EH (cell line): ENCODE data around the gene ARAP3.

Experiments used
- DNase-seq: peaks from one replicate; pipeline ENCODE4 v3.0.0-alpha.2; 2015; ENCODE audit warnings: low read depth

ARAP3 gene

DNA sequence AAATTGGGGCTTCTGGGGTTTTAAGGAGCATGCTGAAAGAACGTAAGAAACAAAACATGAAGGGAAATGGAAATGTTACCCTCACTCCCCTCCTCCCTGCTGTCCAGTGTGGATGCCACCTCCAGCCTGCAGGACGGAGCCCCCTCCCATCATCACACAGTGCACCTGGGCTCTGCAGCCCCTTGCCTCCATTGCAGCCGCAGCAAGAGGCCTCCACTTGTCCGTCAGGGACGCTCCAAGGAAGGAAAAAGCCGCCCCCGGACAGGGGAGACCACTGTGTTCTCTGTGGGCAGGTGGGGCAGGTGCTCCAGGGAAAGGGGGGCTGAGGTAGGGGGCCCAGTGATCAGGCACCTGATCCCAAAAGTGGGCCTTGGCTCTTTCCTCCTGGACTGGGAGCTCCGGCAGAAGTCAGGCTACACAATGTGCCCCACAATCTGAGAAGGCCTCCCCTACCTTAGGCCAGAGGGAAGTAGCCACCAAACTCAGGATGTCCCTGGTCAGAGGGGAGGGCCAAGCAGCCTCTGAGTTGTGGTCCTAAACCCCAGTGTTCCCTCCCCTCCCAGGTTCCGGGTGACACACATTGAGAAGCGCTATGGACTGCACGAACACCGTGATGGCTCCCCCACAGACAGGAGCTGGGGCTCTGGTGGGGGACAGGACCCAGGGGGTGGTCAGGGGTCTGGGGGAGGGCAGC is 42.5 kb downstream of the ARAP3 start:
- no peak for DNase-seq

DNA sequence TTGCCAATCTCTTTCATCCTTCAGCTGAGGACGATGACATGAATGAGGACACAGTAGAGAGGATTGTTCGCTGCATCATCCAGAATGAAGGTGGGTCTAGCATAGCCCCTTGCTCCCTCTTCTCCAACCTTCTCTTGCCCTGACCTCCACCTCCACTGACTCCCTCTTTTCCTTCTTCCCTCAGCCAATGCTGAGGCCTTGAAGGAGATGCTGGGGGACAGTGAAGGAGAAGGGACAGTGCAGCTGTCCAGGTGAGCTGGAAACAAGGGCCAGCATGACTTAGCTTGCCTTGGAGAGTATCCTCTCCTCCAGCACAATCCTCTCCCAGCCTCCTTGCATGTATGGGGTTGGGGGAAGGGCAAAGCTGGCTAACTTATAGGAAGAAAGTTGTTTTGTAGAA is 43.3 kb downstream of the ARAP3 start:
- no peak for DNase-seq

DNA sequence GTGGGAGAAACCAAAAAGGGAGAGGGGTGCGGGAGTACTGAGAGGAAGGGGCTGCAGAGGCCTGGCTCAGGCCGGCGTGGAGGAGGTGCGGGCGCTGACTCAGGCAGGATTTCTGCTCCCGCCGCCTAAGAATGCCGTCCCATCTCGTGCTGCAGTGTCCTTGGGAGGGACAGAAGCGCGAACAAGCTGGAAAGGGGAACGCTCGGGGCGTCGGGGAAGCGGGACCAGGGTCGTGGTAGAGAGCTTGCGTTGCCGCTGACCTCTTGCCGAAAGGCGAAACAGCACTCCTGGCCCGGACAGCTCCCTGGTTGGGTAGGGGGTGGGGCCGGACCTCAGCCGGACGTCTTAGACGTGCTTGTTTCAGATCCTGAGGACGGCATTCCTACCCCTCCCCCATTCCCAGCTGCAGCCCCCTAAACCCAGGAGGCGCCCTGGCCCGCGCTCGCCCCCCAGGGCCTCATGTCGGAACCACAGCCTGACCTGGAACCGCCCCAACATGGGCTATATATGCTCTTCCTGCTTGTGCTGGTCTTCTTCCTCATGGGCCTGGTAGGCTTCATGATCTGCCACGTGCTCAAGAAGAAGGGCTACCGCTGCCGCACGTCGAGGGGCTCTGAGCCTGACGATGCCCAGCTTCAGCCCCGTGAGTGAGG is 44.1 kb downstream of the ARAP3 start:
- peak; percentile 64 for DNase-seq

DNA sequence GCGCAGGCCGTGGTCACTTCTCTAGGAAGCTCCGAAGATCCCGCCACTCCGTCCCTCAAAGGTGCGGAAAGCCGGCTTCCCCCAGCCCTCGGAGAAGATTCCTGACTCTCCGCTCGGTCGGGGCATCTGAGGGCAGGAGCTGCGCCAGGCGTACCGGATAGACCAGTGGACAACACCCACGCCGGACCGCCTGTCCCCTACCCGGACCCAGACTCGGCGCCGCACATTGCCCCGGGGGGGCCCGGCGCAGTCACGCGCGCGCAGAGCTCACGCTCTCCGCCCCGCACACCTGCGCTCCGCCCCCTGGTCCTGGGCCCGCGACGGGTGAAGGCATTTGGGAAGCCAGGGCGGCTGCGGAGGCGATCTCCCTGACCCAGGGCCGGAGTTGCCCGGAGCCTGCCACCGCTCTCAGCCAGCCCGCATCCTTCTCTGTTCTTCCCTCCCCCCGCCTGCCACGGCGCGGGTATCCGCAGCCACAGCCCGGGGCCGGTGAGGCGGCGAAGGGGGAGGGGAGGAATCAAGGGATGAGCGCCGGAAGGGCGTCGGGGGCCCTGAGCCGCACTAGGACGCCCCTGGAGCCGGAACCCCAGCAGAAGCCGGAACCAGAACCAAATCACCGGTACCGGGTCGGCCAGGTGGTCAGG is 44.8 kb downstream of the ARAP3 start:
- DNase-seq = no peak

DNA sequence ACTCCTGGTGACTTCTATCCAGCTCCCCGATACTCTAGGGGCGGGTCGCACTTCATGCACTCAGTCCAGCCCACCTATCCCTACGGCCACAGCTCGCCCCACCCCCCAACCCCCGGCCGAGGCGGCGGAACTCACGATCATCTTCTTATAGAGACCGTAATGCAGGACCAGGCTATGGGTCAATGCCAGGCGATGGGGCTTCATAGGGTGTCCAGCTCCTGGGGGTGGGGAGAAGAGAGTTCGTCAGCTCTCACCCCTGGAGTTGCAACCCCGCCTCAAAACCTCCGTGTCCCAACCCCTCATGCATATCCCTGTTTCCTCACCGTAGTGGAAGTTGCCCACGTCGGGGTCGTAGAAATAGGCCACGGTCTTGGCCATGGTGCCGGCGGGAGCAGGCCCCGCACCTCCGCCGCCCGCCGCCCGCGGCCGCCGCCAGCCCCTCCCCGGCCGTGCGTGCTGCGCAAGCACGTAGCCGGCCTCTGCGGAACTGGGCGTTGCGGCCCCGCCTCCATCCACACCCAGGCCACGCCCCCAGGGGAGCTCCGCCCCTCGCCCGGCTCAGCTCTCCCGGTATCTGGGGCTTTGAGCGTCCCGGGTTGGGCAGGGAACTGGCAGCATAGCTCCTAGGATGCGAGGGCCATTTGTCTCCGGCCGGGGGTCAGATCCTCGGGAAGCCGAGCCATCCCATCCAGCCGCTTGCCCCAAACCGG is 45.5 kb downstream of the ARAP3 start, which contains the start of the genes HDAC3 and RELL2:
Gene HDAC3, minus strand, starts transcription at position 437 of the 710 bp plus-strand sequence. Its CDS starts 59 bp downstream, at position 378.
Gene RELL2, plus strand, starts transcription at position 585 of the 710 bp plus-strand sequence. CDS start 1,229 bp downstream, outside the sequence.
- peak; percentile 90 for DNase-seq

DNA sequence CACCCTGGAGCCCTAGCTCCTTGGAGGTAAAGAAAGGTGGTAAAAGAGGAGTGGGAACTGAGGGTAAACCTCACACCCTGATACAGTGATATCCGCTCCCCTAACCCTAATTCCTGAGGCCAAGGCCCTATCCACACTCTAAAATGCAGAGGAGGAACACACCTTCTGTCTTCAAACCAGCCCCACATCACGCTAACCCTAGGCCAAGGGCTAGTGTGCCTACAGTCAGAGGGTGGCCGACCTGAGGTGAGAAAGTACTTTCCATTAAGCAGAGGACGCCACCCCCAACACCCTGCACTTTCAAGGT is 46.0 kb downstream of the ARAP3 start:
- DNase-seq = no peak

DNA sequence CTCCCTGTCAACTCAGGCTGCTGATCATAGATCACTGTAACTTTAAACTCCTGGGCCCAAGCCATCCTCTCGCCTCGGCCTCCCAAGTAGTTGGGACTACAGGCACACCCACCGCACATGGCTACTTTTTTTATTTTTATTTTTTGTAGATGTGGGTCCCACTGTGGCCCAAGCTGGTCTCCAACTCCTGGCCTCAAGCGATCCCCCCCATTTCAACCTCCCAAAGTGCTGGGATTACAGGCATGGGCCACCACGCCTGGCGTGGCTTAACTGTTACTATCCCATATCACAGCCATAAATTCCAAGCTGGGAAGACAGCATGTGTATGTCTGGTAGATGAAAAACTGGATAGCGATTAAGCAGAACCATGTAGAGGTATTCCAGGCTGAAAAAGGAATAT is 46.4 kb downstream of the ARAP3 start:
- DNase-seq = no peak

DNA sequence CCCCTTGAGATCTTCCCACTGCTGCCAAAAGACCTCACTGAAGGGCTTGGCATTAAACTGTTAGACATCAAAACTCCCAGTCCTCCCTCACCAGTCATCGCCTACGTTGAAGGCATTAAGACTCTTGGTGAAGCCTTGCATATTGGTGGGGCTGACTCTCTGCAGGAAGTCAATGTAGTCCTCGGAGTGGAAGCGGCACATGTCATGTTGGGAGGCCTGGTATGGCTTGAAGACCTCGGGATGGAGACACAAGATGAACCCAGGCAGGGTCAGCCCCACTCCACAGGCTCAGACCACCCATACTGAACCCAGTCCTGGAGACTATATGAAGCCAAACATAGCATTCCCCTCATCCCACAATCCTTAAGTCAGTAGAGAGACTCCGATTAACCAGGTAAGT is 47.3 kb downstream of the ARAP3 start:
- no peak for DNase-seq

DNA sequence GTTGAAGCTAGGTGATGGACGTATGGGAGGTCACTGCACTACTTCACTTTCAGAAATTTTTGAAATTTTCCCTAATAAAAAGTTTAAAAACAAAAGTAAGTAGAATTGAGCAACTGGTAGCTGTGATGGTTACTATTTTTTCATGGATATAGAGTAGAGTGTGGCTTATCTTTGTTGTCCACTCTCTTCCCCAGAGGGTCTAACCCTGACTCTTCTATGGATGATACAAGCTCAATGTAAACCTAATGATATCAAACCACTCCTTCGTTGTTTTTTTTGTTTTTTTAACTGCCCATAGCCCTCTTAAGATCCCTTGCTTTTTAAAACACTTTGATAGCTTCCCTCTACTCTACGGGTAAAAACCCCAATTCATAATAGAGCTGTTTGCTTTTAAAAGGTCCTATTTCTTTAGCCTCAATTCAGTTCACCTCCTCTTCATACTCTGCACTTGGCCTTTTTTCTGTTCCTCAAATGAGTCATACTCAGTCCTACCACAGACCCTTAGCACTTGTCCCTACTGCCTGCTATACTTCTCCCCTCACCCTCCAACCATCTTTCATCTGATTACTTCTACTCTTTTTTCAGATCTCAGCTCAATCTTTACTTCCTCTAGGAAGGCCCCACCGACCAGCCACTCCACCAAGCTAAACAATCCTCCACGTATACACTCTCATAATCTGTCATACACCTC is 48.0 kb downstream of the ARAP3 start:
- DNase-seq = no peak

DNA sequence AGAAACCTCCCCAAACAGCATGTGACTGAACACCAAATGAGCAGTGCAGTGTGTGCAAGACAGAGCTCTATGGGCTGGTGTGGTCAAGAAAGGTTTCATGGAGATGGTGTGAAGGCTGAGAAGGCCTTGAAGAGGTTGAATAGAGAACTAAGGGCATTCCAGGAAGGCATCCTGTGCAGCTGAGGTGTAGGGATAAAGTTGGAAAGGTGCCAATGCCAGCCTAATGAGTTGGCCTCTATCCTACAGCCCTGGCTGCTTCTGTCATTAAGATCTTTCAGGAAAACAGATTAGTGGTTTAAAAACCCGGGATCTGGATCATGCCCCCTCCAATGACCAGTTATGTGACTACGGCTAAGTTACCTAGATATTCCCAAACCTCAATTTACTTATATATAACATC is 49.4 kb downstream of the ARAP3 start:
- DNase-seq = no peak

DNA sequence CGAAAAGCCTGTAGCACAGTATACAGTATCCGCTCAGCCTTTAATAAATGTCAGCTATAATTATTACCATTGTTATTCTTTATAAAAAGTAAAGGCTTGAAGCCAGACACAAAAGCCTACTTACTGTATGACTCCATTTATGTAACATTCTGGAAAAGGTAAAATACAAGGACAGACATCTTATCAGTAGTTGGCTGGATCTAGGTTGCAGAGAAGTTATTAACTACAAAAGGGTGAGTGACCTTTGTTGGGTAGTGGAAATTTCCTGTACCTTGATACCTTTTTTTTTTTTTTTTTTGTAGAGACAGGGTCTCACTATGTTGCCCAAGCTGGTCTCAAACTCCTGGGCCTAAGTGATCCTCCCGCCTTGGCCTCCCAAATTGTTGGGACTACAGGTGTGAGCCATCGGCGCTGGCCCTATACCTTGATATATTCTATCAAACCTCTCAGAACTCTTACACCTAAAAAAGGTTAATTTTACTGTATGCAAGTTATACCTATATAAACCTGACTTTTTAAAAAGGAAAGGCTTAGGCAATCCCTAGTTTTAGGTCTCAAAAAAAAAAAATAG is 51.4 kb downstream of the ARAP3 start:
- DNase-seq = no peak

DNA sequence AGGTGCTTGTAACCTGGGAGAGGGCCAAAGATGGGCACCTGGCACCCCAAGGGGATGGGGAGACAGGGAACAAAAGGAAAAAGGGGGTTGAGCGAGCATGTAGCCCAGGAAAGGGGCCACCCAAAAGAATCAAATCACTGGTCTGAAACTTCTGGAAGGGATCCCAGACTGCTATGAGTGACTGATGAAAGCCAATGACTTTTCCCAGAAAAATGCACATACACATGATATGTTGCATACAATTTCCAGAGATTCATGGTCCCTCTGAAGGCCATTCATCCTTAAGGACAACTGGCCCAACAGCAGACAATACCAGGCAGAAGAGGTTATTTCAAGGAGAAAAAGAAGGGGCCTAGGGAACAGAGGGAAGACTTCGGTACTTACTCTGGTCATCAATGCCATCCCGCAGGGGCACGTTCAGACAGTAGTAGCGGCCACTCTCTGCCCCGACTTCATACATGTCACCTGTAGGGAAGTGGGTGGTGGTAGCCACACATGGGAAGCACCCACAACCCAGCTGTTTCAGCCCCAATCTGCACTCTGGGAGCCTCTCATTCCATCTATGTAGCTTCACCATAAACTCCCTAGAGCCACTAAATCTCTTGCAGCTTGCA is 53.7 kb downstream of the ARAP3 start:
- DNase-seq = peak; percentile 54

DNA sequence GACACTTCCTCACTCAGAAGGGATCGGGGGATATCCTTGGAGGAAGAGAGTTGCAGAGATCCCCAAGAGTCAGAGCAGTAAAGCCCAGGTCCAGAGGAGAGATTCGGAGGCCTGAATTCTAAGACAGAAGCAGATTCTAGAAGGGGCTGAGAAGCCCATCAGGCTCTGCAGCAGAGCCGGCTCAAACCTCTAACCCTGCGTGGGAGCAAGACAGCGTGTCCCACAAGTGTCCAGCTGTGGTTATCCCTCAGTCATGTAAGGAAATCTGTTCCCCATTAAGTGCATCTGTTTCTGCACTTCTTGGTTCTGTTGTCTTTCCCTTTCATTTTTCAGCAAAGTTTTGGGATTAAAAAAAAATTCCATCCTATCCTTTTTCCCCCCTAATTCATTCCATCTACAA is 58.4 kb downstream of the ARAP3 start:
- no peak for DNase-seq

DNA sequence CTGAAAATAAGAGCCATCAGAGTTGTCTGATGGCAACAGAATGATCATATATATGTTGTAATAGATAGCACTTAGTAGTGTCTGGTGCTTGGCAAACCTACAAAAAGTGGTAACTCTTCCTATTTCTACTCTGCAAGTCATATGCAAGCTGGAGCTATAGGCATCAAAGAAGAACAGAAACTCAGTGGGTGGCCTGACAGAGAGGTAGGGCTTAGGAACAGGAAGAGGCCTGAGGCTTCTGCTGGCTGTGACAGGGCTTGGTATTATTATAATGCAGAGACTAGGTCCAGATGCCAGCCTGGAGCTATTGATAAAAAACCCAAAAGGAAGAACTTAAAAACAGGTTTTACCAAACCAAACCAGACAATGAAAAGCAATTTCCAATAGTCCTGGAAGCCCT is 58.8 kb downstream of the ARAP3 start:
- DNase-seq = no peak

DNA sequence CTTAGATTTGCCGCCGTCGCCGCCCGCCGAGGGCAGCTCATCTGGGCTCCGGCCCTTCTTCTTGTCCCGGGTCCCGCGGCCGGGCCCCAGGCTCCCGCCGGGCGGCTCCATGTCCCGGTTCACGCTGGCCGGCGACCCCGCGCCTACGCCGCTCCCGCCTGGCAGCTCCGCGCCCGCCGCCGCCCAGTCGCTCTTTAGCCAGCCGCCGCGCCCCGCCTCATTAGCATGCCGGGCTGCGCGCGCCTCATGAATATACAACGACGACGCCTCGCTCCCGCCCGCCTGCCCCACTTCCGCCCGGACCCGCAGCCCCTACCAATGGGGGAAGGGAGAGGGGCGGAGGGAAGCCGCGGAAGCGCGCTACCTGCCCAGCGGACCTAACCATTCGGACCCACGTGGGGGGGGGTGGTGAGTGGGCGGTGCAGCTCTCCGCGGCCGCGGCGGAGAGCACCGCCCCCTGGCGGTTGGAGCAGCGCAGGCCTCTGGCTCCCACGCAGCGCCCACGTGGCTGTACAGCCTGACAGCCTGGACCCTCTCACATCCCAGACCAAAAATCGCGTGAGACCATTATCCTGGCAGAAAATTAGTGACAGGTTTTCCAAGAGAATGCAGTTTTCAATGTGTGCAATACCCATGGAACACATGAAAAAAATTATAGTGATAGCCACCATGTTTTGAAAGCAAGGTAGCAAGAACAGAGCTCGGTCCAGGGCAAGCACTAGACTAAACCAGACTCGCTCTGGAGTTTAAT is 63.1 kb downstream of the ARAP3 start, which contains the start of gene DIAPH1:
Gene DIAPH1, minus strand, starts transcription at position 197 of the 751 bp plus-strand sequence. Its CDS starts 86 bp downstream, at position 111.
- DNase-seq = peak; percentile 95

DNA sequence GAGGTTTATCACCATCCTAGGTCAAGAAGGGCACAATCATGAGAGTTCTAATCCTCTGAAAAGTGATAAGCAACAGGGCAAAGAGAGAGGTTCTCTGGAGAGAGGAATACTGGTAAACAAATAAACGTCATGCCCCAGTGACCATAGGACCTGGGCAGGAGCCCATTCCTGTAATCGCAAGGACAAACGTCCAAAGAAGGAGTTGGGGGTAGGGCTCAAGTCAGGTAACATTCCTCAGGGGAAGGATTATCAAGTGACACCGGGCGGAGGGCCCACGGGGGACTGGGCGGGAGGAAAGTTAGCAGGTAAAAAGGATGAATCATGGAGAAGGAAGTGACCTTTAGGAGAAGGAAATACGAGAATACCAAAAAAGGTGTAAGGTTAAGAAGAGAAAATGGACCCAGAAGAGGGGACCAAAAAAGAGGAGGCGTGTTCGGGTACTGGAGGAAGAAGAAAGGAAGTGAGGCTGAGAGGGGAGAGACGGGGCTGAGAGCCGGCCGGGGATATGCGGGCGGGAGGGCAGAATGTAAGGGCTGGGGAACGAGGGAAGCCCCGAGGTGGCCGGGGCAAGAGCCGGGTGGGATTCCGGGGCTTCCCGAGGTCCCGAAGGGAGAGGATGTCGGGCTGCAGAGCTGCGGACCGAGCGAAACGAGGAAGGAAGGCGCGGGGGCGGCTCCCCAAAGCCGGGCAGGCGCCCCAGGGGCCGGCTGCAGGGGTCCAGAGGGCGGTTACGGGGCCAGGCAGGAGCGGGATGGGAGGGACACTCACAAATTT is 63.8 kb downstream of the ARAP3 start:
- peak; percentile 53 for DNase-seq

DNA sequence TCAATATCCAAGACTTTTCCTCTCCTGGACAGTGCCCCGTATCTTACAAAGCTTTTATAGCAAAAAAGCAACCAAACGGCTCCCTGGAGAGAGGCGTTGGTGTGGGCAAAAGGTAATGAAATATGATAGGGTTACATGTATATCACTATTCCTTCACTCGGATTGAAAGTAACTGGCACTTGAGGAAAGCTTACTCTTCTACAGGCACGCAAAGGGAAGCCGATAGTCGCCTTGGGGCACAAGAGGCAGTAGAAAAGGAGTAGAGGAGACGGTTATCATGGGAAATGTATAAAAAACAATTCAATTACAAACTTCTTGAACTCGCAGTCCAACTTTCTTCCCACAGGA is 64.4 kb downstream of the ARAP3 start:
- DNase-seq = peak; percentile 47

DNA sequence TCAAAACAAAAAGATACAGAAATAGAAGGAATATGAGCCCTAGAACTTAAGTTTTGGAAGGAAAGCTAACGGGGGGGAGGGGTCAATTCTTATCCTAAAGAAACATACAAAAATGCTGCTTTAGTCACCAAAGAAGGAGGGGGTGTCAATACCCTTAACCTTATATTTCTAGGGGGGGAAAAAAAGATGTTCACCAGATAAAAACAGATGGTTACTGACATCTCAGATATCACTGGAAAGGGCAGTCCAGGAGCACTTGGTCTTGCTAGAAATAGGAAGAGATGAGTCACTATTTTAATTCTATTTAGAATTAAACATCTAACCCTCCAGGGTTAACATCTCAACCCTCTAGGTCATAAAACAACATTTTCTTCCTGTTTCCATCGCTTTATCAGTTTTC is 64.9 kb downstream of the ARAP3 start:
- DNase-seq = peak; percentile 42

DNA sequence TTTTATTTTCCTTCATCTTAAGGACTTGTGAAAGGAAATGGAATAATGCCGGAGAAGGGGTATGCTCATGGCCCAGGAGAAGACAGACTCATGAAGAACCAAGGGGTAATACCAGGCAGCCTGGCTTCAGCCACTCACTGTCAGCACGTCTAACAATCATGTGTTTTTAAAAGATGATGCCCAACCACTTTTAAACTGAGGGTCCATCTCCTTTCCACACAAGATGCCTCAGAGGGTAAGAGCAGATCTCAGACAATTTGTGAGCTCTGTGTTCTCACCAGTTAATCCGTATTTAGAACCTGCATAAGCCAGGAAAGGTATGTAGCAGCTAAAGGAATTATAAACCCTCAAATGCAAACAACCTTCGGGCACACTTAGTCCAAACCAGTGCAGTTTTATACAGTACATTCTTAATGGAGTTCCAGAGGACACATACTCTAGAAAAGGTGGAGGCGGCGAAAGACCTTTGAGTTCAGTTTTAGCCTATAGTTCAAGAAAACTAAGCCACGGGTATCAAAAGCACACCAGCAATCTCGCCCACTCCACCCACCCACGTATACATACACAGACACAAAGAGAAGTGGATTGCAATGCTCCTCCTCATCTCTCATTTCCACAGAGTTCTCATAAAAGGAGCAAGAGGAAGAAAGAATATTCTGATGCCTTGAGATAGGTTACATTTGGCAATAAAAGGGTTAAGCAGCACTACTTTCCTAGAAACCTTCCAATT is 65.9 kb downstream of the ARAP3 start:
- DNase-seq = no peak
